NCI-H2081 treated with DMSO at 0.1 percent for 48 hours (cell line): ENCODE measurements around the gene ZNF385B.

Experiments
- DNase-seq: peaks from one replicate; lab custom pipeline; 2025; lab: John Stamatoyannopoulos, UW

The ZNF385B gene

GRCh38 chr2:179746981-179747380 is 114.4 kb downstream of the ZNF385B start:
- DNase-seq, result no peak

- DNase-seq, result no peak
Measured at GRCh38 chr2:179745635-179746256, 115.7 kb downstream of the ZNF385B start.

- no peak for DNase-seq
Measured at GRCh38 chr2:179744401-179744800, 117.0 kb downstream of the ZNF385B start.

GRCh38 chr2:179741317-179741716 is 120.1 kb downstream of the ZNF385B start:
- DNase-seq, result no peak

GRCh38 chr2:179729966-179730365 is 131.4 kb downstream of the ZNF385B start:
- no peak for DNase-seq

- no peak for DNase-seq
Measured at GRCh38 chr2:179726461-179727180, 134.8 kb downstream of the ZNF385B start.

- no peak for DNase-seq
Measured at GRCh38 chr2:179724403-179724802, 137.0 kb downstream of the ZNF385B start.

- DNase-seq, result no peak
Measured at GRCh38 chr2:179720173-179720772, 141.1 kb downstream of the ZNF385B start.

- DNase-seq, result no peak
Measured at GRCh38 chr2:179715871-179716270, 145.5 kb downstream of the ZNF385B start.

- DNase-seq, result no peak
Measured at GRCh38 chr2:179715196-179715595, 146.2 kb downstream of the ZNF385B start.

GRCh38 chr2:179712825-179713224 is 148.6 kb downstream of the ZNF385B start:
- no peak for DNase-seq

- no peak for DNase-seq
Measured at GRCh38 chr2:179711375-179711774, 150.0 kb downstream of the ZNF385B start.

GRCh38 chr2:179703702-179704101 is 157.7 kb downstream of the ZNF385B start:
- no peak for DNase-seq

- DNase-seq, result no peak
Measured at GRCh38 chr2:179702912-179703311, 158.5 kb downstream of the ZNF385B start.

GRCh38 chr2:179701524-179702110 is 159.8 kb downstream of the ZNF385B start:
- no peak for DNase-seq

- DNase-seq, result no peak
Measured at GRCh38 chr2:179695486-179695885, 165.9 kb downstream of the ZNF385B start.

GRCh38 chr2:179694963-179695362 is 166.4 kb downstream of the ZNF385B start:
- DNase-seq, result no peak

GRCh38 chr2:179692610-179693009 is 168.8 kb downstream of the ZNF385B start:
- no peak for DNase-seq

- DNase-seq, result no peak
Measured at GRCh38 chr2:179692043-179692442, 169.4 kb downstream of the ZNF385B start.

GRCh38 chr2:179691235-179691634 is 170.2 kb downstream of the ZNF385B start:
- DNase-seq, result no peak

- DNase-seq, result no peak
Measured at GRCh38 chr2:179686718-179687342, 174.6 kb downstream of the ZNF385B start.

GRCh38 chr2:179686069-179686468 is 175.3 kb downstream of the ZNF385B start:
- no peak for DNase-seq

GRCh38 chr2:179685146-179685545 is 176.3 kb downstream of the ZNF385B start:
- no peak for DNase-seq
